C4-2B (cell line): ENCODE data around the gene RPH3AL.

Experiments used
- H3K27ac ChIP-seq: fragments of 450-650 bp; 2 replicates; pipeline ENCODE4 v1.5.1; 2017
- CTCF ChIP-seq: fragments of 450-650 bp; conservative IDR thresholded peaks from 2 replicates; pipeline ENCODE4 v1.5.1; 2017; ENCODE audit warnings: mild to moderate bottlenecking
- ZFX ChIP-seq: fragments of 450-650 bp; IDR thresholded peaks from 2 replicates; pipeline ENCODE4 v1.6.1; 2017

RPH3AL gene

GRCh38 chr17:325270-326009 lies 27.2 kb downstream of the RPH3AL start:
- no peak overlapping the region for H3K27ac ChIP-seq
- no peak for TF ChIP-seq CTCF
- no peak for TF ChIP-seq ZFX

GRCh38 chr17:323721-324571 lies 28.7 kb downstream of the RPH3AL start:
- no peak overlapping the region for H3K27ac ChIP-seq
- TF ChIP-seq ZFX: no peak
- TF ChIP-seq CTCF: no peak

GRCh38 chr17:323181-323580 lies 29.4 kb downstream of the RPH3AL start:
- no peak for TF ChIP-seq ZFX
- no peak for TF ChIP-seq CTCF
- H3K27ac ChIP-seq: no peak overlapping the region

GRCh38 chr17:322006-322780 lies 30.4 kb downstream of the RPH3AL start:
- TF ChIP-seq ZFX: no peak
- no peak for TF ChIP-seq CTCF
- no peak overlapping the region for H3K27ac ChIP-seq

GRCh38 chr17:321386-321941 lies 31.1 kb downstream of the RPH3AL start:
- H3K27ac ChIP-seq: no peak overlapping the region
- TF ChIP-seq ZFX: no peak

GRCh38 chr17:320809-321385 lies 31.7 kb downstream of the RPH3AL start:
- no peak for TF ChIP-seq ZFX
- no peak for TF ChIP-seq CTCF

GRCh38 chr17:320139-320538 lies 32.5 kb downstream of the RPH3AL start:
- TF ChIP-seq CTCF: no peak
- no peak for TF ChIP-seq ZFX

More at GRCh38 chr17:320809-321385, 31.7 kb downstream of the RPH3AL start:
- no peak overlapping the region for H3K27ac ChIP-seq

More at GRCh38 chr17:320139-320538, 32.5 kb downstream of the RPH3AL start:
- no peak overlapping the region for H3K27ac ChIP-seq
